NCI-H748 (cell line): Measurements from ENCODE around the gene CCDC120.

Source experiments
- DNase-seq: peaks from one replicate; lab custom pipeline; 2025; ENCODE audit not compliant: unreplicated experiment; lab: John Stamatoyannopoulos, UW

CCDC120 gene

GRCh38 chrX:49061490-49061889 is 2.7 kb downstream of the CCDC120 start:
- no peak for DNase-seq

GRCh38 chrX:49061916-49062315 is 3.1 kb downstream of the CCDC120 start:
- DNase-seq, result no peak

GRCh38 chrX:49063715-49064114 is 4.9 kb downstream of the CCDC120 start:
- DNase-seq, result no peak

GRCh38 chrX:49064303-49064702 is 5.5 kb downstream of the CCDC120 start:
- DNase-seq, result no peak

- DNase-seq, result no peak
These were observed 5.9 kb downstream of the CCDC120 start for GRCh38 chrX:49064735-49065134.

- no peak for DNase-seq
These were observed 7.5 kb downstream of the CCDC120 start for GRCh38 chrX:49066278-49066677.

- DNase-seq, result no peak
These were observed 7.9 kb downstream of the CCDC120 start for GRCh38 chrX:49066690-49067089.

- DNase-seq, result no peak
These were observed 8.7 kb downstream of the CCDC120 start for GRCh38 chrX:49067285-49068120.

- DNase-seq, result no peak
These were observed 10.2 kb downstream of the CCDC120 start for GRCh38 chrX:49069038-49069437.

- no peak for DNase-seq
These were observed 12.2 kb downstream of the CCDC120 start for GRCh38 chrX:49070988-49071387.

GRCh38 chrX:49071877-49072711 is 13.3 kb downstream of the CCDC120 start:
- DNase-seq, result no peak

- no peak for DNase-seq
These were observed 13.9 kb downstream of the CCDC120 start for GRCh38 chrX:49072712-49073095.

GRCh38 chrX:49073601-49074575 is 15.1 kb downstream of the CCDC120 start, which contains the start of gene PRAF2:
Gene PRAF2, minus strand, starts transcription at chrX:49074002. Its CDS starts 15 bp downstream, at chrX:49073987.
- peak; percentile 95 for DNase-seq

- DNase-seq, result no peak
These were observed 16.5 kb downstream of the CCDC120 start for GRCh38 chrX:49075347-49075746.

GRCh38 chrX:49077941-49078340 is 19.1 kb downstream of the CCDC120 start:
- DNase-seq, result no peak

GRCh38 chrX:49079489-49080428 is 21.0 kb downstream of the CCDC120 start, which contains the start of gene WDR45:
Gene WDR45, minus strand, starts transcription at chrX:49079887. Its CDS starts 1,792 bp downstream, at chrX:49078095.
- peak; percentile 70 for DNase-seq

GRCh38 chrX:49082271-49082871 is 23.6 kb downstream of the CCDC120 start:
- DNase-seq, result no peak

GRCh38 chrX:49089553-49089952 is 30.8 kb downstream of the CCDC120 start:
- DNase-seq, result no peak

- DNase-seq, result no peak
These were observed 37.6 kb downstream of the CCDC120 start for GRCh38 chrX:49096419-49096818.
